Activated CD8-positive, alpha-beta T cell treated with anti-CD3 and anti-CD28 coated beads for 36 hours (primary cell): ENCODE measurements around the gene MUTYH. TPM values are rescaled to one million over a fixed set of nuclear protein-coding genes. Genes with fewer than 3 reads are reported as not detected.

Source experiments
- ATAC-seq: fragments of 200-7000 bp; cut with Tn5 transposase; one replicate; pipeline ENCODE4 v1.10.0; 2021; ENCODE audit warnings: mild to moderate bottlenecking, moderate library complexity
- CTCF ChIA-PET: fragments of 350-600 bp; sonication (Branson Sonifier 250); formaldehyde crosslinking; loops from one replicate; lab custom pipeline; 2021; ENCODE audit warnings: antibody characterized with exemption; lab: Charles Lee
- POLR2A ChIA-PET: fragments of 350-600 bp; sonication (Branson Sonifier 250); formaldehyde crosslinking; loops from one replicate; lab custom pipeline; 2021; ENCODE audit warnings: antibody characterized with exemption; lab: Charles Lee
- DNase-seq: peaks from one replicate; pipeline ENCODE4 v3.0.0-alpha.2; 2020
- H3K27ac Mint-ChIP-seq: one replicate; pipeline ENCODE4 v1.8.0; 2021; ENCODE audit warnings: mild to moderate bottlenecking, mixed read lengths
- H3K27me3 Mint-ChIP-seq: one replicate; pipeline ENCODE4 v1.8.0; 2021; ENCODE audit warnings: mixed read lengths
- H3K36me3 Mint-ChIP-seq: one replicate; pipeline ENCODE4 v1.8.0; 2021; ENCODE audit warnings: low read depth, mixed read lengths
- H3K4me1 Mint-ChIP-seq: one replicate; pipeline ENCODE4 v1.8.0; 2021; ENCODE audit warnings: low read depth, mixed read lengths
- H3K4me3 Mint-ChIP-seq: one replicate; pipeline ENCODE4 v1.8.0; 2021; ENCODE audit warnings: mild to moderate bottlenecking, moderate library complexity, mixed read lengths
- H3K9me3 Mint-ChIP-seq: one replicate; pipeline ENCODE4 v1.8.0; 2021; ENCODE audit warnings: mixed read lengths
- CTCF ChIP-seq: fragments of 200-600 bp; IDR thresholded peaks from one replicate; pipeline ENCODE4 v1.8.0; 2022; ENCODE audit warnings: antibody characterized with exemption, mild to moderate bottlenecking
- intact Hi-C: fragments of 100-400 bp; cut with micrococcal nuclease; formaldehyde crosslinking; loops from one replicate; pipeline ENCODE4 v1.10.0; 2022
- total RNA-seq, 2 experiments: library from RNA; stranded (reverse); gene quantifications; one replicate each; pipeline ENCODE4 v1.2.3, GENCODE V29; 2021

MUTYH gene
- total RNA-seq, 2 experiments from 2014 or later, result 51.4 to 54.5 TPM

DNA sequence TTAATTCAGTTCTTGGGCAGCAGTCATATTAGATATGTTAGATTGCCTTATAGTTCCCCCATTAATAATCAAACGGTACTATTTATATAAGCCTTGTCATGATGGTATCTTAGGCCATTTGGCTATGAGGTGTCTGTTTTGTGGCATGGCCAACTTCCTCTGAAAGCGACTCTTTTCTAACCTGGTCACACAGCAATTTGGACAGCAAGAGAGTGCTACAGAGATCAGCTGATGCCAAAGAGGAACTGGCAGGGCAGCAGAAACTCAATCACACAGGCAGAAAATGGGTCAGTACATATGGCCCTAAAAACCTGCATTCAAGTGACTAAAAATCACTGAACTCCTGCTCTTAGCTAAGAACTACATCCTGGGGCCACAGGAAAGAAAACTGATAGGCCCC lies 13.4 kb upstream of the MUTYH start:
- POLR2A ChIA-PET, result interaction anchor here (0.8 to 1.3 kb wide), 2 partner anchors 168 to 632 kb away, joined by 3 read pairs; partner anchors contain the start of gene PRDX1
- Mint-ChIP-seq H3K4me3 (no peak overlapping the region), H3K4me1 (peaks cover 8% of the 10 kb centered on the region), H3K36me3 (no peaks in the 10 kb centered on the region), H3K9me3 (no peaks in the 10 kb centered on the region), H3K27ac (no peak overlapping the region), H3K27me3 (no peaks in the 10 kb centered on the region)
- CTCF ChIA-PET, result interaction anchor here (7.8 kb wide), 1 partner anchor 138 kb away, joined by 191 read pairs; the partner anchor contains the start of gene TESK2
- intact Hi-C loops, result no loop called here
- ATAC-seq (no peak), DNase-seq (no peak)
- no peak for TF ChIP-seq CTCF

GRCh38 chr1:45351508-45351907 lies 11.3 kb upstream of the MUTYH start:
- H3K27ac Mint-ChIP-seq, result no peak overlapping the region
- H3K4me1 Mint-ChIP-seq, result peaks cover 8% of the 10 kb centered on the region
- CTCF ChIA-PET, result interaction anchor here (2.2 to 7.2 kb wide), 2 partner anchors 7 to 141 kb away, joined by 8 to 54 read pairs; no protein-coding TSS in a partner anchor
- H3K4me3 Mint-ChIP-seq, result no peak overlapping the region
- ATAC-seq (no peak), DNase-seq (no peak)
- POLR2A ChIA-PET, result interaction anchor here (1.4 to 4.3 kb wide), 2 partner anchors 12 to 149 kb away, joined by 3 to 36 read pairs; partner anchors contain the start of genes CCDC163, MMACHC, MUTYH and TOE1
- H3K27me3 Mint-ChIP-seq, result no peaks in the 10 kb centered on the region
- H3K9me3 Mint-ChIP-seq, result no peaks in the 10 kb centered on the region
- intact Hi-C loops, result no loop called here
- TF ChIP-seq CTCF, result no peak
- no peaks in the 10 kb centered on the region for H3K36me3 Mint-ChIP-seq

DNA sequence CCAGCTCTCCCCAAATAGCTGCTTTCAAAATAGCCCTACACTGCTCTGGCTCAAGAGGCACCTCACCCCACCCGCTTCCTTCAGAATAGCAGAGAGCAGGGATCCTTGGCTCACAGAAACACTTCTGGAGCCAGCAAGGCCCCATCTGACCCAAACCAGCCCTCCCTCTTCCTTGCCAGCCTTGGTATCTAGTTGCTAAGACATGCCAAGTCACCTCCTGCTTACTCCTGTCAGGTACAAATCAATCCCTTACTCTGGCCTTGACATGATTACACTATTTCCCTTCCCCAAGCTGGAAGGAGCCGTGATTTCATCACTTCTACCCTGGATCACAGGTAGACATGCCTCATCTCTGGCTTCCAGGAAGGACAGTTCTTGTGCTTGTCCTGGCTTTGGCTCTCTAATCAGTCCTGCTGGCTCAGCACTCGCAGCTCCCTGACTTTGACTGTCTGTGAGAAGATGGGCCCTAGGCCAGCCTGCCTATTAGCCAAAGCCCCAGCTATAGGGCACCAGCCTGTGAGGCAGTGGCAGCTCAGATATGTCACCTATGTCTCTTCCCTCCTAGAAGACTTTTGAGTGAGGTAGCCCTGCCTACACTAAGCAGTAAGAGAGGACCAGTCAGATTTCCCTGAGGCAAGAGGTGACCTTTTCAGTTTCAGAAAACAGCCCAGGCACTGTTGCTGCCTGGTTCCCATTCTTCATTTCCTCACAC lies 8.9 kb upstream of the MUTYH start:
- Mint-ChIP-seq H3K4me3 (no peak overlapping the region), H3K4me1 (peaks cover 8% of the 10 kb centered on the region), H3K27ac (no peak overlapping the region), H3K27me3 (no peaks in the 10 kb centered on the region), H3K36me3 (peaks cover 12% of the 10 kb centered on the region), H3K9me3 (no peaks in the 10 kb centered on the region)
- ATAC-seq (peak; percentile 78), DNase-seq (no peak)
- CTCF ChIA-PET, result interaction anchor here (0.6 to 7.2 kb wide), 8 partner anchors 9 to 151 kb away, joined by 3 to 54 read pairs (median 4); partner anchors contain the start of genes CCDC163, MMACHC, MUTYH and TOE1
- no peak for TF ChIP-seq CTCF
- intact Hi-C loops, result loop anchor here (10.0 kb wide), 1 partner anchor 236 kb away; the partner anchor contains the start of gene NASP
- POLR2A ChIA-PET, result interaction anchor here (0.5 to 16.0 kb wide), 6 partner anchors 10 to 176 kb away, joined by 3 to 238 read pairs (median 5); partner anchors contain the start of genes HPDL, MUTYH and TOE1

DNA sequence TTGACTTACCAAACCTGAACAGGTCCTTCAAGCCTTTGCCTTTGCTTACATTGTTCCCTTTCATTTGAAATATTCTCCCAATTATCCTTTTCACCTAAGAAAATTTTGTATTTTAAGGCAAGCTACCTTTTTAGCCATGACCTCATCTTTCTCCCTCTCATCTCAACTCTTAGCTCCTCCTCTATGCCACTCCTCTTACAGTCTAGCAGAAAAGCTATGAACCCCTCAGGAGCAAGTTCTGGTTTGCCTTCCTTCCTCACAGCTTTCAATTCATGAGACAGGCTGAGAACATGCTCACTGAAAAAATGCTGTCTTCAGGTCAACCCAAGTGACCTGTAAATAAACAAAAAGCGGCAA lies 8.3 kb upstream of the MUTYH start:
- intact Hi-C loops, result loop anchor here (10.0 kb wide), 1 partner anchor 236 kb away; the partner anchor contains the start of gene NASP
- TF ChIP-seq CTCF, result no peak
- Mint-ChIP-seq H3K27ac (no peak overlapping the region), H3K36me3 (peaks cover 15% of the 10 kb centered on the region), H3K4me3 (no peak overlapping the region), H3K4me1 (peaks cover 8% of the 10 kb centered on the region), H3K9me3 (no peaks in the 10 kb centered on the region), H3K27me3 (no peaks in the 10 kb centered on the region)
- ATAC-seq, result no peak
- DNase-seq, result no peak
- ChIA-PET CTCF (interaction anchor here (0.6 to 7.2 kb wide), 6 partner anchors 10 to 151 kb away, joined by 3 to 54 read pairs (median 4); partner anchors contain the start of genes CCDC163 and MMACHC), POLR2A (interaction anchor here (0.7 to 16.0 kb wide), 6 partner anchors 9 to 339 kb away, joined by 3 to 238 read pairs (median 5); partner anchors contain the start of genes HPDL, MUTYH and TOE1)
